Ectodermal cell (in vitro differentiated cells): ENCODE measurements around the gene RAB11FIP4. TPM values are rescaled to one million over a fixed set of nuclear protein-coding genes. Genes with fewer than 3 reads are reported as not detected.
"Not testable (repeated sequence)": the region's sequence is repeated elsewhere in the genome, so short reads cannot be mapped to it uniquely, and the experiment has no call there.

Experiments
- H3K27ac ChIP-seq: 2 replicates; pipeline ENCODE4 v1.7.0; 2013; ENCODE audit warnings: mild to moderate bottlenecking, low read depth, low read length; ENCODE audit not compliant: insufficient read depth, poor library complexity, severe bottlenecking
- H3K27me3 ChIP-seq: 2 replicates; pipeline ENCODE4 v1.7.0; 2013; ENCODE audit warnings: mild to moderate bottlenecking, low read length; ENCODE audit not compliant: insufficient read depth, control insufficient read depth, poor library complexity, severe bottlenecking
- H3K36me3 ChIP-seq: one replicate; pipeline ENCODE4 v1.7.0; 2013; ENCODE audit warnings: low read length; ENCODE audit not compliant: control insufficient read depth, insufficient read depth
- H3K4me1 ChIP-seq: one replicate; pipeline ENCODE4 v1.7.0; 2013; ENCODE audit warnings: low read length; ENCODE audit not compliant: control insufficient read depth, insufficient read depth
- H3K4me3 ChIP-seq: 2 replicates; pipeline ENCODE4 v1.7.0; 2013; ENCODE audit warnings: low read depth, low read length, control low read depth; ENCODE audit not compliant: insufficient read depth
- H3K9me3 ChIP-seq: 2 replicates; pipeline ENCODE4 v1.7.0; 2013; ENCODE audit warnings: mild to moderate bottlenecking, low read length, moderate library complexity; ENCODE audit not compliant: control insufficient read depth
- WGBS, 2 experiments: methylation state at CpG; one replicate each; pipeline ENCODE4 v1.1.7; 2013; ENCODE audit warnings: missing lambda C conversion rate in 2 of 2; 5-methylcytosine and 5-hydroxymethylcytosine counted together
- polyA plus RNA-seq, 4 experiments: library from polyadenylated mRNA; stranded (reverse); fragments of 50-300 nt; gene quantifications; one replicate each; pipeline ENCODE4 v1.2.3, GENCODE V29; 2013

The RAB11FIP4 gene
- polyA plus RNA-seq (2013, experiment 1 of 4): 21.8 TPM
- 25.6 TPM for polyA plus RNA-seq (2013, experiment 2 of 4)
- polyA plus RNA-seq (2013, experiment 3 of 4): 14.1 TPM
- 16.6 TPM for polyA plus RNA-seq (2013, experiment 4 of 4)

- Histone ChIP-seq H3K4me3 (peak within 1 kb of the TSS; percentile 33), H3K27ac (no peak within 1 kb of the TSS), H3K27me3 (peaks cover 49% of the 10 kb centered on the region), H3K4me1 (peaks cover 12% of the 10 kb centered on the region), H3K9me3 (no peaks in the 10 kb centered on the region), H3K36me3 (no peaks in the 10 kb centered on the region)
- WGBS, 2 experiments: 0% methylated on average over 55 to 58 of the region's 69 CpGs
These were observed at the start of gene RAB11FIP4 for GRCh38 chr17:31391496-31391949. RAB11FIP4 (plus strand) TSS chr17:31391675; CDS start chr17:31391853, 178 bp downstream.

GRCh38 chr17:31345191-31345747 is 46.2 kb upstream of the RAB11FIP4 start:
- H3K4me1 ChIP-seq: not testable (repeated sequence)
- WGBS, 2 experiments: 93 to 100% methylated on average over 3 of the region's 34 CpGs

GRCh38 chr17:31349454-31349853 is 42.0 kb upstream of the RAB11FIP4 start:
- Histone ChIP-seq H3K27ac (no peak overlapping the region), H3K9me3 (no peaks in the 10 kb centered on the region), H3K27me3 (no peaks in the 10 kb centered on the region), H3K4me1 (no peaks in the 10 kb centered on the region), H3K36me3 (peaks cover 6% of the 10 kb centered on the region), H3K4me3 (no peak overlapping the region)

More at GRCh38 chr17:31345191-31345747, 46.2 kb upstream of the RAB11FIP4 start:
- not testable (repeated sequence) for H3K4me3 ChIP-seq, H3K9me3 ChIP-seq, H3K27me3 ChIP-seq, H3K27ac ChIP-seq
- H3K36me3 ChIP-seq: peaks cover 12% of the 10 kb centered on the region

GRCh38 chr17:31355935-31356334 is 35.5 kb upstream of the RAB11FIP4 start:
- H3K4me1 ChIP-seq: no peaks in the 10 kb centered on the region
- WGBS, 2 experiments: 100% methylated on average over 1 of the region's 1 CpG
- H3K36me3 ChIP-seq: no peaks in the 10 kb centered on the region
- no peak overlapping the region for H3K4me3 ChIP-seq
- no peaks in the 10 kb centered on the region for H3K27me3 ChIP-seq
- H3K9me3 ChIP-seq: no peaks in the 10 kb centered on the region
- no peak overlapping the region for H3K27ac ChIP-seq

- H3K4me1 ChIP-seq: no peaks in the 10 kb centered on the region
- no peak overlapping the region for H3K27ac ChIP-seq
- no peak overlapping the region for H3K4me3 ChIP-seq
- H3K9me3 ChIP-seq: no peaks in the 10 kb centered on the region
- no peaks in the 10 kb centered on the region for H3K27me3 ChIP-seq
- 95 to 99% methylated on average over 2 of the region's 2 CpGs for WGBS, 2 experiments
- H3K36me3 ChIP-seq: no peaks in the 10 kb centered on the region
These were observed 34.4 kb upstream of the RAB11FIP4 start for GRCh38 chr17:31357091-31357490.

GRCh38 chr17:31357839-31358394 is 33.6 kb upstream of the RAB11FIP4 start:
- Histone ChIP-seq H3K4me1 (no peaks in the 10 kb centered on the region), H3K36me3 (no peaks in the 10 kb centered on the region), H3K27ac (no peak overlapping the region), H3K4me3 (no peak overlapping the region), H3K9me3 (no peaks in the 10 kb centered on the region), H3K27me3 (no peaks in the 10 kb centered on the region)
- 97 to 98% methylated on average over 3 of the region's 3 CpGs for WGBS, 2 experiments

- no peaks in the 10 kb centered on the region for H3K36me3 ChIP-seq
- 95 to 96% methylated on average over 6 of the region's 6 CpGs for WGBS, 2 experiments
- H3K4me3 ChIP-seq: no peak overlapping the region
- no peaks in the 10 kb centered on the region for H3K4me1 ChIP-seq
- H3K9me3 ChIP-seq: no peaks in the 10 kb centered on the region
- H3K27me3 ChIP-seq: no peaks in the 10 kb centered on the region
- no peak overlapping the region for H3K27ac ChIP-seq
These were observed 27.5 kb upstream of the RAB11FIP4 start for GRCh38 chr17:31364012-31364411.

GRCh38 chr17:31366088-31366487 is 25.4 kb upstream of the RAB11FIP4 start:
- Histone ChIP-seq H3K9me3 (no peaks in the 10 kb centered on the region), H3K27ac (no peak overlapping the region), H3K27me3 (no peaks in the 10 kb centered on the region), H3K4me1 (no peaks in the 10 kb centered on the region), H3K4me3 (no peak overlapping the region), H3K36me3 (no peaks in the 10 kb centered on the region)
- 90 to 94% methylated on average over 4 of the region's 4 CpGs for WGBS, 2 experiments

- Histone ChIP-seq H3K4me1 (no peaks in the 10 kb centered on the region), H3K36me3 (peaks cover 7% of the 10 kb centered on the region), H3K9me3 (no peaks in the 10 kb centered on the region), H3K27me3 (no peaks in the 10 kb centered on the region), H3K27ac (no peak overlapping the region), H3K4me3 (no peak overlapping the region)
These were observed 22.2 kb upstream of the RAB11FIP4 start for GRCh38 chr17:31369266-31369665.

GRCh38 chr17:31371511-31372097 is 19.9 kb upstream of the RAB11FIP4 start:
- WGBS, 2 experiments: 89 to 98% methylated on average over 4 of the region's 4 CpGs
- Histone ChIP-seq H3K27ac (no peak overlapping the region), H3K4me1 (no peaks in the 10 kb centered on the region), H3K4me3 (no peak overlapping the region), H3K27me3 (no peaks in the 10 kb centered on the region), H3K9me3 (no peaks in the 10 kb centered on the region), H3K36me3 (peaks cover 7% of the 10 kb centered on the region)
